Hepatocyte (in vitro differentiated cells): ENCODE results near the gene VTN. TPM values are rescaled to one million over a fixed set of nuclear protein-coding genes. Genes with fewer than 3 reads are reported as not detected.

ENCODE experiments used
- DNase-seq: peaks from one replicate; pipeline ENCODE4 v3.0.0-alpha.2; 2016; ENCODE audit warnings: low spot score
- H2AFZ ChIP-seq: fragments of 200-600 bp; sonication (generic); 2 replicates; pipeline ENCODE4 v1.6.0; 2016; ENCODE audit warnings: antibody characterized with exemption, mild to moderate bottlenecking
- H3K27ac ChIP-seq: fragments of 200-600 bp; sonication (generic); 2 replicates; pipeline ENCODE4 v1.5.1; 2016; ENCODE audit warnings: mild to moderate bottlenecking
- H3K27me3 ChIP-seq: fragments of 200-600 bp; sonication (generic); 2 replicates; pipeline ENCODE4 v1.6.1; 2016
- H3K36me3 ChIP-seq: fragments of 200-600 bp; sonication (generic); replicated peaks from 2 replicates; pipeline ENCODE4 v1.5.1; 2016; ENCODE audit warnings: low read depth; ENCODE audit not compliant: insufficient read depth
- H3K4me1 ChIP-seq: fragments of 200-600 bp; sonication (generic); 2 replicates; pipeline ENCODE4 v1.5.1; 2016; ENCODE audit warnings: mild to moderate bottlenecking, moderate library complexity; ENCODE audit not compliant: insufficient read depth
- H3K4me2 ChIP-seq: fragments of 200-600 bp; sonication (generic); 2 replicates; pipeline ENCODE4 v1.6.0; 2016
- H3K4me3 ChIP-seq: fragments of 200-600 bp; sonication (generic); 2 replicates; pipeline ENCODE4 v1.5.1; 2016; ENCODE audit warnings: mild to moderate bottlenecking
- H3K79me2 ChIP-seq: fragments of 200-600 bp; sonication (generic); 2 replicates; pipeline ENCODE4 v1.6.0; 2017; ENCODE audit warnings: mild to moderate bottlenecking
- H3K9me2 ChIP-seq: fragments of 200-600 bp; sonication (generic); replicated peaks from 2 replicates; pipeline ENCODE4 v1.6.0; 2017; ENCODE audit warnings: mild to moderate bottlenecking; ENCODE audit not compliant: insufficient read depth
- H3K9me3 ChIP-seq: fragments of 200-600 bp; sonication (generic); 2 replicates; pipeline ENCODE4 v1.5.1; 2016; ENCODE audit warnings: low read depth, mild to moderate bottlenecking
- H4K20me1 ChIP-seq: fragments of 200-600 bp; sonication (generic); 2 replicates; pipeline ENCODE4 v1.6.0; 2016; ENCODE audit warnings: mild to moderate bottlenecking; ENCODE audit not compliant: insufficient read depth, poor library complexity, severe bottlenecking
- CTCF ChIP-seq: fragments of 200-600 bp; sonication (generic); IDR thresholded peaks from 2 replicates; pipeline ENCODE4 v1.5.1; 2016; ENCODE audit warnings: antibody characterized with exemption, mild to moderate bottlenecking; ENCODE audit not compliant: poor library complexity
- EZH2 ChIP-seq: fragments of 200-600 bp; sonication (generic); IDR thresholded peaks from 2 replicates; pipeline ENCODE4 v1.6.1; 2016; ENCODE audit warnings: antibody characterized with exemption, mild to moderate bottlenecking, borderline replicate concordance
- EZH2phosphoT487 ChIP-seq: fragments of 200-600 bp; sonication (generic); IDR thresholded peaks from one replicate; pipeline ENCODE4 v1.6.1; 2018; ENCODE audit warnings: antibody characterized with exemption, mild to moderate bottlenecking, low read depth, moderate library complexity; ENCODE audit not compliant: unreplicated experiment, severe bottlenecking
- WGBS: methylation state at CpG from one replicate; pipeline ENCODE4 v1.1.6; 2016; ENCODE audit warnings: low lambda C conversion rate; ENCODE audit errors: missing lambda C conversion rate; 5-methylcytosine and 5-hydroxymethylcytosine counted together
- polyA plus RNA-seq: library from polyadenylated mRNA; unstranded; fragments of >200 nt; fragmentation: Nextera tagmentation; extraction: Ambion mirVana; gene quantifications from 2 replicates; pipeline ENCODE4 v1.2.1, GENCODE V29; 2016
- total RNA-seq: library from RNA; depleted of rRNA; stranded (reverse); fragments of >200 nt; gene quantifications from 2 replicates; pipeline ENCODE4 v1.2.3, GENCODE V29; 2014

The VTN gene
- total and polyA plus RNA-seq, 2 experiments from 2014 or later = 763 to 1,128 TPM

- H3K36me3 ChIP-seq = no peaks in the 10 kb centered on the region
- peaks cover 5% of the 10 kb centered on the region for H3K79me2 ChIP-seq
- H3K4me1 ChIP-seq = peaks cover 11% of the 10 kb centered on the region
- H3K9me3 ChIP-seq = no peaks in the 10 kb centered on the region
- no peak for DNase-seq
- H3K9me2 ChIP-seq = no peaks in the 10 kb centered on the region
- H2AFZ ChIP-seq = no peak overlapping the region
- H3K4me2 ChIP-seq = no peak overlapping the region
- no peaks in the 10 kb centered on the region for H4K20me1 ChIP-seq
- H3K27ac ChIP-seq = no peak overlapping the region
- H3K27me3 ChIP-seq = no peaks in the 10 kb centered on the region
- no peak overlapping the region for H3K4me3 ChIP-seq
- TF ChIP-seq EZH2 = no peak
- WGBS = 96% methylated on average over 19 of the region's 19 CpGs
These were observed 25.6 kb downstream of the VTN start for GRCh38 chr17:28344435-28344901.

DNA sequence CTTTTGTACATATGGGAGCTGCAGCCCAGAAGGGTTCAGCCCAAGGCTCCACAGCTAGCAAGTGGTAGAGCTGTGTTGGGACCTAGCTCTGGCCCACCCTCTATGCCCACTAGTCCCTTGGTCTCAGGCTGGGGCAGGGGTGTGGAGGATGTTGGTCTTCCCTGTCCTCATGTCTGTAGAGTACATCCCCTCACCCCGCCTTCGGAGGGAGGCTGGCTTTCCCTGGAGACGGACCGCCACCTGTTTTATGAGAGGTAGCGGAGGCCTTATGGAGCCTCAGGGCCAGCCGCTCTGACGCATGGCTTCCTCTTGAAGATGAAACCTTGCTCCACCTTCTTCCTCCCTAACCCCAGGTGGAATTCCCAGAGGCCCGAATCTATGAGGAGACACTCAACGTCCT, 26.1 kb downstream of the VTN start:
- Histone ChIP-seq H3K27me3 (no peaks in the 10 kb centered on the region), H3K79me2 (peaks cover 9% of the 10 kb centered on the region), H3K4me2 (no peak overlapping the region), H2AFZ (no peak overlapping the region), H3K4me3 (no peak overlapping the region), H3K9me2 (no peaks in the 10 kb centered on the region), H3K27ac (no peak overlapping the region), H3K9me3 (no peaks in the 10 kb centered on the region), H3K36me3 (no peaks in the 10 kb centered on the region), H3K4me1 (peaks cover 11% of the 10 kb centered on the region), H4K20me1 (no peaks in the 10 kb centered on the region)
- WGBS = 92% methylated on average over 9 of the region's 9 CpGs
- no peak for DNase-seq
- TF ChIP-seq CTCF (no peak), EZH2phosphoT487 (no peak), EZH2 (no peak)

GRCh38 chr17:28343491-28343932, 26.6 kb downstream of the VTN start:
- TF ChIP-seq EZH2 (no peak), EZH2phosphoT487 (no peak), CTCF (no peak)
- no peak overlapping the region for H3K27ac ChIP-seq
- H3K79me2 ChIP-seq = peaks cover 14% of the 10 kb centered on the region
- WGBS = 96% methylated on average over 8 of the region's 10 CpGs
- no peak overlapping the region for H2AFZ ChIP-seq
- DNase-seq = no peak
- peaks cover 11% of the 10 kb centered on the region for H3K4me1 ChIP-seq
- H3K9me3 ChIP-seq = no peaks in the 10 kb centered on the region
- H3K4me2 ChIP-seq = no peak overlapping the region
- H3K9me2 ChIP-seq = no peaks in the 10 kb centered on the region
- no peaks in the 10 kb centered on the region for H3K36me3 ChIP-seq
- H3K27me3 ChIP-seq = no peaks in the 10 kb centered on the region
- H4K20me1 ChIP-seq = no peaks in the 10 kb centered on the region
- H3K4me3 ChIP-seq = no peak overlapping the region

GRCh38 chr17:28342313-28342712, 27.8 kb downstream of the VTN start:
- no peaks in the 10 kb centered on the region for H3K36me3 ChIP-seq
- peaks cover 9% of the 10 kb centered on the region for H3K4me1 ChIP-seq
- 98% methylated on average over 14 of the region's 14 CpGs for WGBS
- no peak overlapping the region for H3K4me3 ChIP-seq
- no peak overlapping the region for H3K4me2 ChIP-seq
- H4K20me1 ChIP-seq = peaks cover 8% of the 10 kb centered on the region
- no peaks in the 10 kb centered on the region for H3K9me3 ChIP-seq
- no peak for DNase-seq
- no peaks in the 10 kb centered on the region for H3K27me3 ChIP-seq
- H2AFZ ChIP-seq = no peak overlapping the region
- TF ChIP-seq EZH2 (no peak), CTCF (no peak), EZH2phosphoT487 (no peak)
- H3K9me2 ChIP-seq = no peaks in the 10 kb centered on the region
- peaks cover 26% of the 10 kb centered on the region for H3K79me2 ChIP-seq
- H3K27ac ChIP-seq = no peak overlapping the region
